Esophagus muscularis mucosa (tissue), 4 donors: ENCODE data around the gene FPR1.

Experiments used
- CTCF ChIP-seq, 3 experiments: fragments of 200-600 bp in 2 of 3; fragments of 450-650 bp in 1 of 3; sonication (generic) in 2 of 3; IDR thresholded peaks; one replicate each; pipeline ENCODE4 v1.5.1; 2017 to 2019; ENCODE audit warnings: antibody characterized with exemption in 3 of 3, mild to moderate bottlenecking in 2 of 3, moderate library complexity in 1 of 3
- EP300 ChIP-seq: sonication (generic); formaldehyde crosslinking; IDR thresholded peaks from one replicate; pipeline ENCODE4 v1.6.1; 2017; ENCODE audit warnings: antibody characterized with exemption
- POLR2AphosphoS5 ChIP-seq, 2 donors: sonication (generic); formaldehyde crosslinking; IDR thresholded peaks; one replicate each; pipeline ENCODE4 v1.6.1; 2017; ENCODE audit warnings: antibody characterized with exemption in 2 of 2

GRCh38 chr19:51765086-51765485 is 13.4 kb upstream of the FPR1 start:
- TF ChIP-seq CTCF (IDR thresholded peaks at IDR 0.05) (no peak), POLR2AphosphoS5 (IDR thresholded peaks at IDR 0.05) (no peak), EP300 (no peak)
